ENCODE results near the gene SIDT2.
"Not testable (repeated sequence)": the region's sequence is repeated elsewhere in the genome, so short reads cannot be mapped to it uniquely, and the experiment has no call there.

Gene SIDT2

DNA sequence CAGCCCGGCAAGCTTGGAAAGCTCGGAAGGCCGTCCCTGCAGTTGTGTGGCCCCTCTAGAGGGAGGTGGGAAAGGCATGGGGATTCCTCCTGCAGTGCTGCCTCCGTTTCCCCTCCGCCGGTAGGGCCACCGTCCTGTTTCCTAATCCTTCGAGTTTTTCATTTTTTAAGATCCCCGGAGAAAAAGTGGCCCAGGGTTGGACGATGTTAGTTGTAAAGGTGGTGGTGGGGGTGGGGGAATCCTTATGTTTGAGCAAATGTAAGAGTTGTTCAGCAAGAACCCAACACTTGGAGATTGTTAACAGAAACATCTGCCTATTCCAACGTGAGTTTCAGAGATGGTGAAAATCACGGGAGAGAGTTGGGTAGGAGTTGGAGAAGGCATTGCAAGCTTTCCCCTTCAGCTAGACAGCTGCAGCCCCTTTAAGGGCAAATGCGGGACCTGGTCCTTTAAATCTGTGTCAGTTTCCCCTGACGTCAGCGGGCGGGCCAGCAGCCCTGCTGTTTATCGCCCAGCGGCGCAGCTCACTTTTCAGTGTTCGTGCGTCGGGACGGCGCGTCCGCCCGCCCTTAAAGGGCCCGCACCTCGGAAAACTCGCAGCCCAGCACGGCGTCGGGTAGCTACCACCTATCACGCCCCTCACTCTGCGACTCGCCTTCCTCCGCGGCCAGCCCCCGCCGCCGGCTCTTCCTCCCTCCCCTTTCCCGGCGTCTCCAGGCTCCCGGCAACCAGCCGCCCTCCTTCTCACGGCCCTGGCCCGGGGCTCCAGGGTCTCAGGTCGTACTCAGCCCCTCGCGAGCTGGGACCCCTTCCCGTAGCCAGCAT, at the start of gene SIDT2:
Gene SIDT2, plus strand, starts transcription at position 534 of the 825 bp plus-strand sequence. CDS start 521 bp downstream, outside the sequence.
- TF ChIP-seq, protein P1, sequence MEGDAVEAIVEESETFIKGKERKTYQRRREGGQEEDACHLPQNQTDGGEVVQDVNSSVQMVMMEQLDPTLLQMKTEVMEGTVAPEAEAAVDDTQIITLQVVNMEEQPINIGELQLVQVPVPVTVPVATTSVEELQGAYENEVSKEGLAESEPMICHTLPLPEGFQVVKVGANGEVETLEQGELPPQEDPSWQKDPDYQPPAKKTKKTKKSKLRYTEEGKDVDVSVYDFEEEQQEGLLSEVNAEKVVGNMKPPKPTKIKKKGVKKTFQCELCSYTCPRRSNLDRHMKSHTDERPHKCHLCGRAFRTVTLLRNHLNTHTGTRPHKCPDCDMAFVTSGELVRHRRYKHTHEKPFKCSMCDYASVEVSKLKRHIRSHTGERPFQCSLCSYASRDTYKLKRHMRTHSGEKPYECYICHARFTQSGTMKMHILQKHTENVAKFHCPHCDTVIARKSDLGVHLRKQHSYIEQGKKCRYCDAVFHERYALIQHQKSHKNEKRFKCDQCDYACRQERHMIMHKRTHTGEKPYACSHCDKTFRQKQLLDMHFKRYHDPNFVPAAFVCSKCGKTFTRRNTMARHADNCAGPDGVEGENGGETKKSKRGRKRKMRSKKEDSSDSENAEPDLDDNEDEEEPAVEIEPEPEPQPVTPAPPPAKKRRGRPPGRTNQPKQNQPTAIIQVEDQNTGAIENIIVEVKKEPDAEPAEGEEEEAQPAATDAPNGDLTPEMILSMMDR (IDR thresholded peaks at IDR 0.05; ENCODE audit: low read depth, low read length, missing control alignments): no peak
- peak within 1 kb of the TSS; percentile 82 for H3K4me3 ChIP-seq (ENCODE audit: low read depth, low read length)

DNA sequence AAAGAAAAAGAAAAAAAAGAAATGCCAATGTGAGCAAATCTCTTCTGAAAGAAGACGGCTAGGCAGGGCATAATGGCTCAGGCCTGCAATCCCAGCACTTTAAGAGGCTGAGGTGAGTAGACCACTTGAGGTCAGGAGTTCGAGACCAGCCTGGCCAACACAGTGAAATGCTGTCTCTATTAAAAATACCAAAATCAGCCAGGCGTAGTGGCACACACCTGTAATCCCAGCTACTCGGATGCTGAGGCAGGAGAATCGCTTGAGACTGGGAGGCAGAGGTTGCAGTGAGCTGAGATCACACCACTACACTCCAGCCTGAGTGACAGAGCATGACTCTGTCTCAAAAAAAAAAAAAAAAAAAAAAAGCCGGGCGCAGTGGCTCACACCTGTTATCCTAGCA, 48.1 kb upstream of the SIDT2 start:
- DNase-seq (ENCODE audit: low read depth); H3K4me3 ChIP-seq (ENCODE audit: low read depth, low read length): not testable (repeated sequence)

More for the DNA sequence above, at the start of gene SIDT2:
- peak; percentile 61 for DNase-seq (ENCODE audit: low read depth)

DNA sequence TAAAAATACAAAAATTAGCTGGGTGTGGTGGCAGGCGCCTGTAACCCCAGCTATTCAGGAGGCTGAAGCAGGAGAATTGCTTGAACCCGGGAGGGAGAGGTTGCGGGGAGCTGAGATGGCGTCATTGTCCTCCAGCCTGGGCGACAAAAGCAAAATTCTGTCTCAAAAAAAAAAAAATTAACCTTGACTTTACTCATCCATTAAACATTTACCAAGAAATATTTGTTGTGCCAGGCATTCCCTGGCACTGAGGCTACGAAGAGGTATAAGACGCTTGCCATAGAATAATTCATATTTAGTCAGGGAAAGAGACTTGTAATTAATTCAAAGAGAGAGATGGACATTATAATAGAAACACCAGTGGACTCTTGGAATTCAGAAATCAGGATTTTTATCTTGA, 47.7 kb upstream of the SIDT2 start:
- TF ChIP-seq, protein P1 (IDR thresholded peaks at IDR 0.05; ENCODE audit: low read depth, low read length, missing control alignments): no peak
- DNase-seq (ENCODE audit: low read depth): no peak
- H3K4me3 ChIP-seq (ENCODE audit: low read depth, low read length): no peak overlapping the region

DNA sequence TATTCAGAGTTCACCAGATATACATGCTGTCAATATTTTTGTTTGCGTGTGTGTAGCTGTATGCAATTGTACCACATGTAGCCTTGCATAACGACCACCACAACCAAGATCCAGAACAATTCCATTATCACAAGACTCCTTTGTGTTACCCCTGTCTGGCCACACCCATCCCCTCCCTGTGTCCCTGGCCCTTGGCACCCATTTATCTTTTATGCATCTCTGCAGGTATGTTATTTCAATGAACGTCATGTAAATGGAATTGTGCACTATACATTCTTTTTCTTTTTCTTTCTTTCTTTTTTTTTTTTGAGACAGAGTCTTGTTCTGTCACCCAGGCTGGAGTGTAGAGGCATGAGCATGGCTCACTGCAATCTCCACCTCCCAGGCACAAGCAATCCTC, 44.1 kb upstream of the SIDT2 start:
- TF ChIP-seq, protein P1 (IDR thresholded peaks at IDR 0.05; ENCODE audit: low read depth, low read length, missing control alignments): no peak
- no peak for DNase-seq (ENCODE audit: low read depth)
- no peak overlapping the region for H3K4me3 ChIP-seq (ENCODE audit: low read depth, low read length)

DNA sequence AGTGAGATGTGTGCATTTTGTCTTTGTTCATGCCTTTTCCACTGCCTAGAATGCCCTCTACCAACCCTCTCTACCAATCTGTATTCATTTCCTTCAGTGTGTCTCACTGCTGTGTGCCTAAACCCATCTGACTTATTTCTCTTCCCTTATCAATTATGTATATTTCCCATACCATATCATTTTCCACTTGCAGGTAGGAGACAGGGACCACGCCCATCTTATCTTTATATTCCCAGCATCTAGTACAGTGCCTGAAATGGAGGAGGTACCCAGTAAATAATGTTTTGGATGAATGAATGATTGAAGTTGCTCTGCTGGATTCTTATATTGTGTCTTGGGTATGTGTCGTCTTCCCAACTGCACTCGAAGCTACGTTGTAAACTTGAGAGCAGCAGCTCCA, 43.6 kb upstream of the SIDT2 start:
- not testable (repeated sequence) for H3K4me3 ChIP-seq (ENCODE audit: low read depth, low read length); DNase-seq (ENCODE audit: low read depth)

DNA sequence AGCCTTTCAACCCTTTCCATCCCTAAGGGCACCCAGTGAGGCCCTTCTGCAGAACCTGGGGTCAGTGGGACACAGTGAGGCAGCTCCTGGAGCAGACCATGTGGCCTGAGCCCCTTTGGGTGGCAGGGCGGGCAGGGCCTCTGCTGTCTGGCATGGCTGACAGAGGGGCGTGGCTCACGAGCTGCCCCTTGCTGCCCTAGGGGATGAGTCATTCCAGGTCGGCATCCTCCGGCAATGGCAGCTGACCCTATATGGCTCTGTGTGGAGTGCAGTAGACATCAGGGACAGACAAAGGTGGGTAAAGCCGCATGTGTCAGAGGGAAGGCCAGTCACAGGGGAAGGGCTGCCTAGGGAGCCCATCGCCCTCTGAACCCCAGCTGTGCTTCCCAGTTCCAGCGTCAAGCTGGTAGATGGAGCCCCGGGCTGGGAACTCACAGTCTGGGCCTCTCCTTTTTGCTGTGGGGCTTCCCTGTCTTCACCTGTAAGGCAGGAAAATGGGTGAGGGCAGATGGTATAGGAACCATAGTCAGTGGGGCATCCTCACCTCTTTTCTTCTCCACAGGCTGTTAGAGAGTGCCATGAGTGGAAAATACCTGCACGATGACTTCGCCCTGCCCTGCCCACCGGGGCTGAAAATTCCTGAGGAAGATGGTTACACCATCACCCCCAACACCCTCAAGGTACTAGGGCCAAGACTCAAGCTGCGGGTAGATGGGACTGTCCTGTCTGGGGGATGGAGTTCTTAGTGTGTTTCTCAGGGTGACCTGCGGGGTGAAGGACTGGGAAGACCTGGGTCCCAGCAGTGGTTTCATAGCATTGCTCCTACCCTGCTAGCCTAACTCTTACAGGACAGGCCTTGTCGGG, 41.1 kb upstream of the SIDT2 start:
- not testable (repeated sequence) for H3K4me3 ChIP-seq (ENCODE audit: low read depth, low read length); DNase-seq (ENCODE audit: low read depth)

DNA sequence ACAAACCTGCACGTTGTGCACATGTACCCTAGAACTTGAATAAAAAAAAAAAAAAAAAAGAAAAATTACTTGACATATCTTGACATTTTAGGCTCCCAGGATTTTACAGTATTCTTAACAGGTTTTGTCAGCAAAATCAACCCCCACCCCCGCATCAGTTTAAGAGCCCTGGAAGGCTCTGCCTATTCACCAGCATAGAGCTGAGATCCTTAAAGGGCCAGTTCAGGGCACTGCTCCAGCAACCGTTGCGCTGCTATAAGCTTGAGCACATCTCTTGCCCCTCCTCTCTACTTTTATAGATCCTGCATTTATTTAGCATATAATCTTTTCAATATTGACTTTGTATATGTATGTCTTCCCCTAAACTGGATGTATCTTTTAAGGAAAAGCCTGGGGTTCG, 35.2 kb upstream of the SIDT2 start:
- no peak for DNase-seq (ENCODE audit: low read depth)
- TF ChIP-seq, protein P1 (IDR thresholded peaks at IDR 0.05; ENCODE audit: low read depth, low read length, missing control alignments): no peak
- H3K4me3 ChIP-seq (ENCODE audit: low read depth, low read length): peak overlapping the region; percentile 78

DNA sequence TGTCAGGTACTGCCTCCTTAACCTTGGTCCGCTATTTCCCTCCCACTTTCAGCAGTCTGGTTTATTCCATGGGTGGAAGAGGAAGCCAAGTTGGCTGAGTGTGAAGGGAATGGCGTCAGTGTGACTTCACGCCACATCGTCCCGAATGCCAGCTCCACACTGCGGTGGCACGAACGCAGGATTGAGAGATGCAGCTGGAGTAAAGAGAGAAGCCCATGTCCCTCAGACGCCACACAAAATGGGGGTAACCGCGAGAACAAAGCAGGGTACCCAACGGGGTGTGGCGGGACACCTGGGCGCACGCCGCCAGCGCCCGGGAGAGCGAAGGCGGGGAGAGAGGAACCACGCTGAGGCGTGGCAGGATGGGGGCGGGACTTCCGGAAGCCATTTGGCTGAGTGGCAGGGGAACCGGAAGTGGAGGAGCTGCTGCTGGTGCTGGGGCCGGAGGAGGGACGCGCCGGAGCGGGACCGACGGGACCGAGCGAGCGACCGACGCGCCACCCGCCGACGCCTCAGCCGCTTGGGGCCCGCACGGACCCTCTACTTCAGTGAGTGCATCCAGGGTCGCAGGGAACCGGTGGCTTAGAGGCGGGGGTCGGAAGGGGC, 34.6 kb upstream of the SIDT2 start, which contains the start of gene PAFAH1B2:
Gene PAFAH1B2, plus strand, starts transcription at position 417 of the 606 bp plus-strand sequence. CDS start 8,161 bp downstream, outside the sequence.
- TF ChIP-seq, protein P1 (IDR thresholded peaks at IDR 0.05; ENCODE audit: low read depth, low read length, missing control alignments): no peak
- H3K4me3 ChIP-seq (ENCODE audit: low read depth, low read length): peak within 1 kb of the TSS; percentile 78
- peak; percentile 84 for DNase-seq (ENCODE audit: low read depth)
